Measurements from ENCODE around the gene SLC44A4.

SLC44A4 gene

DNA sequence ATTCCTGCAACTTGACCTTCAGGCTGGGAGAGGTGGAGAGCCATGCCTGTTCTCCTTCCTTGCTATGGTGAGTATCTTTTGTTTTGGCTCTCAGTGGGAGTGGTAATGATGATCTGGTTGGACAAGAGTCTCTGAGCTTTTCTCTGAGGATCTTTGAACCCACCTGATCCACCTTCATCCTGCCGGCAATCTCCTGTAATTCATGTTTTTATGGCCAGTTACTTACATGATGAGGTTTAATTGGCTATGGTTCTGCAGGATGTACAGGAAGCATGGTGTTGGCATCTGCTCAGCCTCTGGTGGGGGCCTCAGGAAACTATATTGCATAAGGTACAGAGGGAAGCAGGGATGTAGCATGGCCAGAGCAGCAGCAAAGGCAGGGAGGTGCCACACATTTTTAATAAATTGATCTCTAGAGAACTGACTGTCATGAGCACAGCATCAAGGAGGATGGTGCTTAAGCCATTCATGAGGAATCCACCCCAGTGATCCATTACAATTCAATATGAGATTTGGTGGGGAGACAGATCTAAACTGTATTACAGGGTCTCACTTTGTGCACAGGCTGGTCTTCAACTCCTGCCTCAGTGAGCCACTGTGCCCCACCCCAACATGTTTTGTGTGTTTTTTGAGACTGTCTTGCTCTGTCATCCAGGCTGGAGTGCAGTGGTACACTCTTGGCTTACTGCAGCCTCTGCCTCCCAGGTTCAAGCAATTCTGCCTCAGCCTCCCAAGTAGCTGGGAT, 41.3 kb downstream of the SLC44A4 start:
- Histone ChIP-seq H3F3A (ENCODE audit: insufficient read depth, low read length) (peaks cover 24% of the 10 kb centered on the region), H4K20me1 (ENCODE audit: insufficient read depth, low read length) (no peaks in the 10 kb centered on the region), H3K79me2 (ENCODE audit: insufficient read depth, low read length) (peaks cover 32% of the 10 kb centered on the region), H3K27me3 (ENCODE audit: insufficient read depth, low read length) (no peaks in the 10 kb centered on the region), H3K9me2 (ENCODE audit: low read depth, low read length) (no peaks in the 10 kb centered on the region), H3K9ac (ENCODE audit: low read length) (peak overlapping the region; percentile 99), H3K4me1 (ENCODE audit: insufficient read depth, low read length, severe bottlenecking) (peaks cover 55% of the 10 kb centered on the region), H2AFZ (ENCODE audit: low read length) (no peak overlapping the region), H3K36me3 (ENCODE audit: insufficient read depth, low read length) (peaks cover 66% of the 10 kb centered on the region), H3K9me3 (ENCODE audit: low read length) (no peaks in the 10 kb centered on the region), H3K4me2 (ENCODE audit: low read length) (peak overlapping the region; percentile 95), H3K4me3 (ENCODE audit: low read depth, low read length, poor library complexity, severe bottlenecking) (peak overlapping the region; percentile 96), H3K27ac (ENCODE audit: low read depth, low read length, poor library complexity, severe bottlenecking) (peak overlapping the region; percentile 97)
- TF ChIP-seq, protein P1, sequence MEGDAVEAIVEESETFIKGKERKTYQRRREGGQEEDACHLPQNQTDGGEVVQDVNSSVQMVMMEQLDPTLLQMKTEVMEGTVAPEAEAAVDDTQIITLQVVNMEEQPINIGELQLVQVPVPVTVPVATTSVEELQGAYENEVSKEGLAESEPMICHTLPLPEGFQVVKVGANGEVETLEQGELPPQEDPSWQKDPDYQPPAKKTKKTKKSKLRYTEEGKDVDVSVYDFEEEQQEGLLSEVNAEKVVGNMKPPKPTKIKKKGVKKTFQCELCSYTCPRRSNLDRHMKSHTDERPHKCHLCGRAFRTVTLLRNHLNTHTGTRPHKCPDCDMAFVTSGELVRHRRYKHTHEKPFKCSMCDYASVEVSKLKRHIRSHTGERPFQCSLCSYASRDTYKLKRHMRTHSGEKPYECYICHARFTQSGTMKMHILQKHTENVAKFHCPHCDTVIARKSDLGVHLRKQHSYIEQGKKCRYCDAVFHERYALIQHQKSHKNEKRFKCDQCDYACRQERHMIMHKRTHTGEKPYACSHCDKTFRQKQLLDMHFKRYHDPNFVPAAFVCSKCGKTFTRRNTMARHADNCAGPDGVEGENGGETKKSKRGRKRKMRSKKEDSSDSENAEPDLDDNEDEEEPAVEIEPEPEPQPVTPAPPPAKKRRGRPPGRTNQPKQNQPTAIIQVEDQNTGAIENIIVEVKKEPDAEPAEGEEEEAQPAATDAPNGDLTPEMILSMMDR (IDR thresholded peaks at IDR 0.05; ENCODE audit: low read length) = no peak
- no peak for TF ChIP-seq EZH2 (IDR thresholded peaks at IDR 0.05; ENCODE audit: borderline replicate concordance, low read length)

DNA sequence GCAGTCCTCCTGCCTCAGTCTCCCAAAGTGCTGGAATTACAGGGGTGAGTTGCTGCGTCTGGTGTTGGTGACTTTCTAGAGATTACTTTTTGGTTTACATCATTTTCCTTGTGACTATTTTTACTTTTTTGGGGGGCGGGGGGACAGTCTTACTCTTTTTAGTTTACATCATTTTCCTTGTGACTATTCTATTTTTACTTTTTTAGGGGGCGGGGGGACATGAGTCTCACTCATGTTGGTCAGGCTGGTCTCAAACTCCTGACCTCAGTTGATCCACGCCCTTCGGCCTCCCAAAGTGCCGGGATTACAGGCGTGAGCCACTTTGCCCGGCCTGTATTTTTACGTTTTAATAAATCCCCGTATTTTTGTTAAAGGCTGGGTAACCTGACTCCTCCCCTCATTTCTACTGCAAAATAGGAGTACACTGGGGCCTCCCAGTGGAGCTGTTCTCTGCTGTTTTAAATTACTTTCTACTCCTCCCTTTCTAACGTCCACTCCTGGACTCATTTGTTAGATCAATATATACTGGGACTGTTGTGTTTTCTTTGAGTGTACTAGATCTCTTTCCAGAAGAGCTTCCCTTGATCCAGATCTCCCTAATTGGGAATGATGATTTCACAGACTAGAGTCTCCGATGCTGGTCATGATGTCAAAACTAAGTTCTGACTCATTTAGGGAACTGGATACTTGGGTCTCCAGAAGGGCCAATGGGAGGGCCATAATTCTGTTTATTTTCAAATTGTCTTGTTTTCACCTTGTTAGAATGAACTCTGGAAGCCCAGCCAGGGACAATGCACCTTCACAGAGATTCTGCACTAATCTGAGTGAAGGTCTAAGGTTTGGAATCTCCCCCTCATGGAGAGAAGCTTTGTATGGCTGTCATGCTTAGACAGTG, 42.1 kb downstream of the SLC44A4 start:
- H3K27me3 ChIP-seq (ENCODE audit: insufficient read depth, low read length) = no peaks in the 10 kb centered on the region
- no peaks in the 10 kb centered on the region for H3K9me2 ChIP-seq (ENCODE audit: low read depth, low read length)
- H3F3A ChIP-seq (ENCODE audit: insufficient read depth, low read length) = peaks cover 30% of the 10 kb centered on the region
- peak overlapping the region; percentile 95 for H3K4me2 ChIP-seq (ENCODE audit: low read length)
- peak overlapping the region; percentile 96 for H3K4me3 ChIP-seq (ENCODE audit: low read depth, low read length, poor library complexity, severe bottlenecking)
- peaks cover 66% of the 10 kb centered on the region for H3K36me3 ChIP-seq (ENCODE audit: insufficient read depth, low read length)
- no peak for TF ChIP-seq EZH2 (IDR thresholded peaks at IDR 0.05; ENCODE audit: borderline replicate concordance, low read length)
- TF ChIP-seq, protein P1 (IDR thresholded peaks at IDR 0.05; ENCODE audit: low read length) = peak; percentile 9; the same call in 1 of the 2 replicates
- peaks cover 59% of the 10 kb centered on the region for H3K4me1 ChIP-seq (ENCODE audit: insufficient read depth, low read length, severe bottlenecking)
- H2AFZ ChIP-seq (ENCODE audit: low read length) = no peak overlapping the region
- peaks cover 33% of the 10 kb centered on the region for H3K79me2 ChIP-seq (ENCODE audit: insufficient read depth, low read length)
- no peaks in the 10 kb centered on the region for H4K20me1 ChIP-seq (ENCODE audit: insufficient read depth, low read length)
- H3K9ac ChIP-seq (ENCODE audit: low read length) = peak overlapping the region; percentile 99
- H3K27ac ChIP-seq (ENCODE audit: low read depth, low read length, poor library complexity, severe bottlenecking) = peak overlapping the region; percentile 97
- H3K9me3 ChIP-seq (ENCODE audit: low read length) = no peaks in the 10 kb centered on the region

GRCh38 chr6:31836047-31836473, 42.7 kb downstream of the SLC44A4 start:
- Histone ChIP-seq H4K20me1 (ENCODE audit: insufficient read depth, low read length) (no peaks in the 10 kb centered on the region), H3K9me2 (ENCODE audit: low read depth, low read length) (no peaks in the 10 kb centered on the region), H3K79me2 (ENCODE audit: insufficient read depth, low read length) (peaks cover 40% of the 10 kb centered on the region), H3K36me3 (ENCODE audit: insufficient read depth, low read length) (peaks cover 63% of the 10 kb centered on the region), H3K4me2 (ENCODE audit: low read length) (peak overlapping the region; percentile 95), H3K27me3 (ENCODE audit: insufficient read depth, low read length) (no peaks in the 10 kb centered on the region), H3K27ac (ENCODE audit: low read depth, low read length, poor library complexity, severe bottlenecking) (peak overlapping the region; percentile 97), H2AFZ (ENCODE audit: low read length) (no peak overlapping the region), H3K9me3 (ENCODE audit: low read length) (no peaks in the 10 kb centered on the region), H3F3A (ENCODE audit: insufficient read depth, low read length) (peaks cover 30% of the 10 kb centered on the region), H3K9ac (ENCODE audit: low read length) (peak overlapping the region; percentile 99), H3K4me3 (ENCODE audit: low read depth, low read length, poor library complexity, severe bottlenecking) (peak overlapping the region; percentile 96), H3K4me1 (ENCODE audit: insufficient read depth, low read length, severe bottlenecking) (peaks cover 65% of the 10 kb centered on the region)
- TF ChIP-seq, protein P1 (IDR thresholded peaks at IDR 0.05; ENCODE audit: low read length) = no peak
- TF ChIP-seq EZH2 (IDR thresholded peaks at IDR 0.05; ENCODE audit: borderline replicate concordance, low read length) = no peak

Data from OCI-LY1 (cell line).